PFSK-1 (cell line): ENCODE data around the gene MRPL27.

Source experiments
- FOXP2 ChIP-seq: optimal IDR thresholded peaks from 2 replicates; pipeline ENCODE3; 2011; ENCODE audit warnings: borderline replicate concordance, control low read depth, inconsistent platforms; ENCODE audit not compliant: insufficient read depth; ENCODE audit errors: extremely low read length, extremely low read depth
- POLR2AphosphoS5 ChIP-seq: IDR thresholded peaks from 2 replicates; pipeline ENCODE4 v1.6.1; 2012; ENCODE audit warnings: low read depth, mild to moderate bottlenecking, control low read depth, low read length, moderate library complexity
- REST ChIP-seq, 2 experiments: IDR thresholded peaks; 2 replicates each; pipeline versions ENCODE4 v1.6.1 to v1.8.0; 2011 to 2012; ENCODE audit warnings: low read depth in 2 of 2, low read length in 2 of 2, control low read depth in 1 of 2, inconsistent platforms in 1 of 2, mild to moderate bottlenecking in 1 of 2, moderate library complexity in 1 of 2; ENCODE audit not compliant: insufficient read depth in 1 of 2
- TAF1 ChIP-seq: IDR thresholded peaks from 2 replicates; pipeline ENCODE4 v1.6.1; 2012; ENCODE audit warnings: low read length, control low read depth, borderline replicate concordance; ENCODE audit not compliant: insufficient read depth

GRCh38 chr17:50388728-50389127 lies 15.7 kb upstream of the MRPL27 start:
- TF ChIP-seq TAF1, result no peak
- no peak for TF ChIP-seq POLR2AphosphoS5
- no peak for TF ChIP-seq REST (IDR thresholded peaks at IDR 0.05; ENCODE audit: insufficient read depth in 1 of 2, low read depth in 2 of 2, low read length in 2 of 2)
- TF ChIP-seq FOXP2, result no peak
